ENCODE measurements around the gene SLC9A2.
A peak's percentile ranks its signal among the peaks of the same experiment; 100 is the strongest.

The SLC9A2 gene

GRCh38 chr2:102735416-102736109 is 116.2 kb downstream of the SLC9A2 start:
- no peak for DNase-seq (ENCODE audit: low spot score)

DNA sequence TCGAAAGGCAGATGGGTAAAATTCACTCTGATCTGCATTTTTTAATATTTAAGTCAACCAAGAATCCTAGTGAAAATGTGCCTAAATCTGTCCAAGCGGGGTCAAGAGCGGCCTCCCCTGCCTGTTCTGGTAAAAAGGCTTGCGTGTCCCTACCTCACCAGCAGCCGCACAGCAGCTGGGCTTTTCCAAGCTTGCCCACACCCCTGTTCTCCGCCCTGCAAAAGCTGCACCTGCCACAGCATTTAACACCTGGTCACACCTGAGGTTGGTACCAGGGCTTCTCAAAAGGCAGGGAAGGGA is 116.7 kb downstream of the SLC9A2 start:
- peak; percentile 16 for DNase-seq (ENCODE audit: low spot score)

DNA sequence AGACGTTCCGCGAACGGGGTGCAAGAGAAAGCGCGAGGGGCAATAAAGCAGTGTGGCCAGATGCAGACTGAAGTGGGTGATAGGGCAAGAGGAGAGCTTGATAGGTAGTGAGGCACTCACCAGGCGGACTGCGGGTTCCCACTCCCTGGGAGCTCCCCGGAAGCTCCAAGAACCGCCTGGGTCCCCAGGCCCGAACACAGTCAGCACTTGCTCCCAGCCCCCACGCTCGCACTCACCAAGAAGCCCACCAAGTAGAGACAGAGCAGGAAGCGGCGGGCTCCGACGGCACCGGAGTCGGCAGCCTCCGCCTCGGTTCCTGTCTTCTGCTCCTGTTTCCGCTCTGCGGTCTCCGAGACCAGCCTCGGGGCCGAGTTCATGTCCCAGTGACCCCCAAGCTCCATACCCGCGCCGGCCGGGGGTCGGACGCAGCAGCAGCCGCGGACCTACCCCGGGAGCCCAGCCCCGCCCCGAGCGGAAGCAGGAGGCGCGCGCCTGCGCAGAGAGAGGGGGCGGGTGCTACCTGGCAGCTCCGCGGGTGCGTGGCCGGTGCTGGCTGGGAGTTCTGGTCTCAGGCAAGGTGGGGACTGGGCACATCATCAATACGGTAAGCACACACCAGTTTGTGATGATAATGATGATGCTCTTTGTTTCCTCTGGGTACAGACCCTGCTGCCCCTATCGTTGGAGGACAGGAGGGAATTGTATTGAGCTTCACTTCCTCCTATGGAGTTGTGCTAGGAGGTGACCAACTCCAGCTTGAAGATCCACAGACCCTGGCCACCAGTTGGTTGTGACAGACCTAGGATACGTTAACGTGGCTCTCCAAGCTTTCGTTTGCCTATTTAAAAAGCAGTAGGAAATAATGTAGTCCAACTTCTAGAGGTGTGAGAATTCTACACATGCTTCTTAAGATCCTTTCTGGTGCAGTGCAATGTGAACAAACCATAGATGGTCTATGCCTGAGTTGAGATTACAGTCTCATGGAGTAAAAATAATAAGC is 117.4 kb downstream of the SLC9A2 start:
- DNase-seq (ENCODE audit: low spot score), result peak; percentile 93

GRCh38 chr2:102737431-102737830 is 118.1 kb downstream of the SLC9A2 start:
- no peak for DNase-seq (ENCODE audit: low spot score)

GRCh38 chr2:102743259-102743658 is 123.9 kb downstream of the SLC9A2 start:
- DNase-seq (ENCODE audit: low spot score), result no peak

DNA sequence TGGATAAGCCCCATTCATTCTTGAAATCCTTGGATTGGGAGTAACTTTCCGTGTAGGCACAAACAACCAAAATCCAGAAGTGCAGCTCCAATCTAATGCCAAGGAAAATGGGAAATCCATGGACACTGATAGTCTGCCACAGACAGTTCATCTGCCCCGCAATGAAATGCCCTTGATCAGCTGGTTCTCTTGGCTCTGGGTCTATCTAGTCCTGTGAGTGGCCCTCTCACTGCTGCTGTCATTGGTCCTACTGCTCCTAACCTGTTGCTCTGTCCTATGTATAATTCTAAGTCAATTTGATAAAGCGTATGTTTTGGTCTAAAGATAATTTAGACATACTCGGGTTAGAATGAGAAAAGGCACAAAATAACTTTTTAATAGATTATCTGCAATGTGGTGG is 128.8 kb downstream of the SLC9A2 start:
- no peak for DNase-seq (ENCODE audit: low spot score)

DNA sequence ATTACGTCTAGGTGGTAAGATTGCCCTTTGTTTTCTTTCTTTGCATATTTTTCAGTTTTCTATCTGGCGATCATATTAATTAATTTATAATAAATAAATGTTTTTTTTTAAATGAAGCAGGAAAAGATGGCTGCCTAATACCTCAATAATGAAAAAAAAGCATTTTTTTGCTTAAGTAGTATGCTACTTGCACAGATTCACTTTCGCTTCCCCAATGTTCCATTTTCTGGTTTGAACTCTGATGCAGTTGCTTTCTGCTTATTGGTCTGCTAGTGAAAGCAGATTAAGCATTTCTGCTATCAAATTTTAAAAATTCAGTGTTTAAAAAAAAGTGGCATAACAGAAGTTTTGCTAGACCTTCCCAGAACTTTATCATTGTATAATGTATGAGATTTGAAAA is 130.6 kb downstream of the SLC9A2 start:
- DNase-seq (ENCODE audit: low spot score), result no peak

GRCh38 chr2:102753563-102754159 is 134.3 kb downstream of the SLC9A2 start:
- DNase-seq (ENCODE audit: low spot score), result peak; percentile 22

GRCh38 chr2:102754456-102755145 is 135.2 kb downstream of the SLC9A2 start:
- DNase-seq (ENCODE audit: low spot score), result no peak

DNA sequence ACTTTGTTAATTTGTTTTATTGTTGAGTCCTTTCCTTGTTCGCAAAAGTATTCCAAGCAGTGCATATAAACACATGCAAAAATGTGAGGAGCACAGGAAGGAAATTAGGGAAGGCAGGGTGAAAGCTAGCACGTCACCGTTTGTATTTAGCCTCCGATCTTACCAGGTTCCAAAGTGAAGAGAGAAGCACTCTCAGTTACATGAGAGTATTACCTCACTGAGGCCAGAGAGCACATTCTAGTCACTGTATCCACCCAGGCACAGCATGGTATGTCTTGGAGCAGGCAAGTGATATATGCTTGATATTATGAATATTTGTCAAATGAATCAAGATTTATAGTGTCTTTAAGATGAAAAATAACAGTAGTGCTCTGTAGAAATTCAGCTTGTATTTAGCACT is 135.9 kb downstream of the SLC9A2 start:
- no peak for DNase-seq (ENCODE audit: low spot score)

- DNase-seq (ENCODE audit: low spot score), result no peak
These were observed 139.1 kb downstream of the SLC9A2 start for GRCh38 chr2:102758439-102758838.
